Measurements from ENCODE around the gene ZCCHC7. TPM values are rescaled to one million over a fixed set of nuclear protein-coding genes. Genes with fewer than 3 reads are reported as not detected.

Gene ZCCHC7
- total RNA-seq, 1 experiment from 2014 or later = 31.2 TPM

DNA sequence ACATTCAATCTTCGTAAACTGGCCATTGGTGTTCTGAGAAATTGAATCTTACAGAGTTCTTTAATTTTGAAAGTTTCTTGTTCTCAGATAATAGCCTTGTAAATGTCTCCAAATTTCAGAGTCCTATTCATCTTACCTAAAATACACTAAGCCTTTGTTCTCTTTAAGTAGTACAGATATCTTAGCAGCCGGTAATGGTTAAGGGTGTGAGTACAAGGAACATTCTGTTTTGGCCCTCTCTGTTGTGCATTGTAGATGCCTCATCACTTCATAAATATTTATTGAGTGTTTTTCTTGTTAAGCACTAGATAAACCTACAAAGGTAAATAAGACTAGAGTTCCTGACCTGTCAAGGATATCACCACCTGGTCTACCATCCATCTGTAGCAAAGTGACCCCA is 35.2 kb downstream of the ZCCHC7 start:
- POLR2A ChIA-PET = no interaction called here
- no TSS peak for BruUV-seq (replicated peaks)
- no peaks in the 10 kb centered on the region for H3K27me3 ChIP-seq (ENCODE audit: insufficient read depth, low read length)
- DNase-seq (ENCODE audit: low read depth, low spot score) = no peak
- no peak overlapping the region for H2AFZ ChIP-seq (ENCODE audit: low read depth, low read length, poor library complexity, severe bottlenecking)
- H3K9me2 ChIP-seq (ENCODE audit: insufficient read depth) = no peaks in the 10 kb centered on the region
- no peak overlapping the region for H3K27ac ChIP-seq (ENCODE audit: low read depth, low read length)
- no peaks in the 10 kb centered on the region for H3K9me3 ChIP-seq (ENCODE audit: control insufficient read depth in 1 of 2, insufficient read depth in 1 of 2, low read depth in 1 of 2, low read length in 2 of 2)
- CTCF ChIA-PET = no interaction called here
- intact Hi-C loops (cut with micrococcal nuclease) = no loop called here
- no peaks in the 10 kb centered on the region for H3K4me1 ChIP-seq (ENCODE audit: control insufficient read depth in 1 of 2, insufficient read depth in 2 of 2, low read length in 2 of 2)
- 0 out of 4 replicates have a peak, but pooled peaks cover 0 to 6% of the 10 kb centered on the region in 2 experiments for H3K36me3 ChIP-seq (ENCODE audit: control insufficient read depth in 1 of 2, insufficient read depth in 2 of 2, low read length in 2 of 2)
- no peak for ATAC-seq
- H3K4me2 ChIP-seq (ENCODE audit: low read length) = no peak overlapping the region
- H3K9ac ChIP-seq (ENCODE audit: low read length) = no peak overlapping the region
- RAD21 ChIA-PET (ENCODE audit: low non-redundant PET in 1 of 2, low total read pairs in 2 of 2, uncharacterized antibody in 2 of 2, unreplicated experiment in 2 of 2) = no interaction called here
- no peak for TF ChIP-seq ZNF274 (IDR thresholded peaks at IDR 0.05; ENCODE audit: low read depth, low read length)
- no peak for TF ChIP-seq POLR2AphosphoS5 (IDR thresholded peaks at IDR 0.05; ENCODE audit: low read depth, low read length)
- TF ChIP-seq ZFX (IDR thresholded peaks at IDR 0.05) = no peak
- TF ChIP-seq EZH2phosphoT487 (IDR thresholded peaks at IDR 0.05; ENCODE audit: borderline replicate concordance) = no peak
- no peak for TF ChIP-seq YY1 (IDR thresholded peaks at IDR 0.05; ENCODE audit: extremely low read depth, insufficient replicate concordance, low read depth, low read length)
- no peak for TF ChIP-seq SRF (IDR thresholded peaks at IDR 0.05; ENCODE audit: low read depth)
- no peak for TF ChIP-seq EZH2 (IDR thresholded peaks at IDR 0.05)
- no peak for TF ChIP-seq RAD21 (IDR thresholded peaks at IDR 0.05; ENCODE audit: low read depth)
- no peak for TF ChIP-seq SIN3A (IDR thresholded peaks at IDR 0.05; ENCODE audit: low read depth)
- TF ChIP-seq, protein P1, sequence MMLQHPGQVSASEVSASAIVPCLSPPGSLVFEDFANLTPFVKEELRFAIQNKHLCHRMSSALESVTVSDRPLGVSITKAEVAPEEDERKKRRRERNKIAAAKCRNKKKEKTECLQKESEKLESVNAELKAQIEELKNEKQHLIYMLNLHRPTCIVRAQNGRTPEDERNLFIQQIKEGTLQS (IDR thresholded peaks at IDR 0.05) = no peak
- TF ChIP-seq, protein P2, sequence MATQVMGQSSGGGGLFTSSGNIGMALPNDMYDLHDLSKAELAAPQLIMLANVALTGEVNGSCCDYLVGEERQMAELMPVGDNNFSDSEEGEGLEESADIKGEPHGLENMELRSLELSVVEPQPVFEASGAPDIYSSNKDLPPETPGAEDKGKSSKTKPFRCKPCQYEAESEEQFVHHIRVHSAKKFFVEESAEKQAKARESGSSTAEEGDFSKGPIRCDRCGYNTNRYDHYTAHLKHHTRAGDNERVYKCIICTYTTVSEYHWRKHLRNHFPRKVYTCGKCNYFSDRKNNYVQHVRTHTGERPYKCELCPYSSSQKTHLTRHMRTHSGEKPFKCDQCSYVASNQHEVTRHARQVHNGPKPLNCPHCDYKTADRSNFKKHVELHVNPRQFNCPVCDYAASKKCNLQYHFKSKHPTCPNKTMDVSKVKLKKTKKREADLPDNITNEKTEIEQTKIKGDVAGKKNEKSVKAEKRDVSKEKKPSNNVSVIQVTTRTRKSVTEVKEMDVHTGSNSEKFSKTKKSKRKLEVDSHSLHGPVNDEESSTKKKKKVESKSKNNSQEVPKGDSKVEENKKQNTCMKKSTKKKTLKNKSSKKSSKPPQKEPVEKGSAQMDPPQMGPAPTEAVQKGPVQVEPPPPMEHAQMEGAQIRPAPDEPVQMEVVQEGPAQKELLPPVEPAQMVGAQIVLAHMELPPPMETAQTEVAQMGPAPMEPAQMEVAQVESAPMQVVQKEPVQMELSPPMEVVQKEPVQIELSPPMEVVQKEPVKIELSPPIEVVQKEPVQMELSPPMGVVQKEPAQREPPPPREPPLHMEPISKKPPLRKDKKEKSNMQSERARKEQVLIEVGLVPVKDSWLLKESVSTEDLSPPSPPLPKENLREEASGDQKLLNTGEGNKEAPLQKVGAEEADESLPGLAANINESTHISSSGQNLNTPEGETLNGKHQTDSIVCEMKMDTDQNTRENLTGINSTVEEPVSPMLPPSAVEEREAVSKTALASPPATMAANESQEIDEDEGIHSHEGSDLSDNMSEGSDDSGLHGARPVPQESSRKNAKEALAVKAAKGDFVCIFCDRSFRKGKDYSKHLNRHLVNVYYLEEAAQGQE (IDR thresholded peaks at IDR 0.05; ENCODE audit: low read depth) = no peak
- TF ChIP-seq SP1 (IDR thresholded peaks at IDR 0.05; ENCODE audit: low read depth) = no peak
- TF ChIP-seq EGR1 (IDR thresholded peaks at IDR 0.05; ENCODE audit: low read depth) = no peak
- TF ChIP-seq, protein P3, sequence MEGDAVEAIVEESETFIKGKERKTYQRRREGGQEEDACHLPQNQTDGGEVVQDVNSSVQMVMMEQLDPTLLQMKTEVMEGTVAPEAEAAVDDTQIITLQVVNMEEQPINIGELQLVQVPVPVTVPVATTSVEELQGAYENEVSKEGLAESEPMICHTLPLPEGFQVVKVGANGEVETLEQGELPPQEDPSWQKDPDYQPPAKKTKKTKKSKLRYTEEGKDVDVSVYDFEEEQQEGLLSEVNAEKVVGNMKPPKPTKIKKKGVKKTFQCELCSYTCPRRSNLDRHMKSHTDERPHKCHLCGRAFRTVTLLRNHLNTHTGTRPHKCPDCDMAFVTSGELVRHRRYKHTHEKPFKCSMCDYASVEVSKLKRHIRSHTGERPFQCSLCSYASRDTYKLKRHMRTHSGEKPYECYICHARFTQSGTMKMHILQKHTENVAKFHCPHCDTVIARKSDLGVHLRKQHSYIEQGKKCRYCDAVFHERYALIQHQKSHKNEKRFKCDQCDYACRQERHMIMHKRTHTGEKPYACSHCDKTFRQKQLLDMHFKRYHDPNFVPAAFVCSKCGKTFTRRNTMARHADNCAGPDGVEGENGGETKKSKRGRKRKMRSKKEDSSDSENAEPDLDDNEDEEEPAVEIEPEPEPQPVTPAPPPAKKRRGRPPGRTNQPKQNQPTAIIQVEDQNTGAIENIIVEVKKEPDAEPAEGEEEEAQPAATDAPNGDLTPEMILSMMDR (IDR thresholded peaks at IDR 0.05 in 2 of 3, conservative IDR thresholded peaks at IDR 0.05 in 1 of 3; ENCODE audit: borderline replicate concordance in 1 of 3, insufficient read depth in 1 of 3, low read depth in 2 of 3, low read length in 2 of 3) = no peak
- TF ChIP-seq POLR2A (IDR thresholded peaks at IDR 0.05; ENCODE audit: borderline replicate concordance, extremely low read depth, insufficient read depth, insufficient read length) = no peak
- no peak for TF ChIP-seq JUND (IDR thresholded peaks at IDR 0.05)
- TF ChIP-seq FOSL1 (IDR thresholded peaks at IDR 0.05; ENCODE audit: low read depth) = no peak
- no peak for TF ChIP-seq CBX3 (IDR thresholded peaks at IDR 0.05; ENCODE audit: low read depth)
- TF ChIP-seq, protein P4, sequence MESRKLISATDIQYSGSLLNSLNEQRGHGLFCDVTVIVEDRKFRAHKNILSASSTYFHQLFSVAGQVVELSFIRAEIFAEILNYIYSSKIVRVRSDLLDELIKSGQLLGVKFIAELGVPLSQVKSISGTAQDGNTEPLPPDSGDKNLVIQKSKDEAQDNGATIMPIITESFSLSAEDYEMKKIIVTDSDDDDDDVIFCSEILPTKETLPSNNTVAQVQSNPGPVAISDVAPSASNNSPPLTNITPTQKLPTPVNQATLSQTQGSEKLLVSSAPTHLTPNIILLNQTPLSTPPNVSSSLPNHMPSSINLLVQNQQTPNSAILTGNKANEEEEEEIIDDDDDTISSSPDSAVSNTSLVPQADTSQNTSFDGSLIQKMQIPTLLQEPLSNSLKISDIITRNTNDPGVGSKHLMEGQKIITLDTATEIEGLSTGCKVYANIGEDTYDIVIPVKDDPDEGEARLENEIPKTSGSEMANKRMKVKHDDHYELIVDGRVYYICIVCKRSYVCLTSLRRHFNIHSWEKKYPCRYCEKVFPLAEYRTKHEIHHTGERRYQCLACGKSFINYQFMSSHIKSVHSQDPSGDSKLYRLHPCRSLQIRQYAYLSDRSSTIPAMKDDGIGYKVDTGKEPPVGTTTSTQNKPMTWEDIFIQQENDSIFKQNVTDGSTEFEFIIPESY (IDR thresholded peaks at IDR 0.05; ENCODE audit: extremely low read depth, insufficient replicate concordance, low read length) = no peak
- TF ChIP-seq CEBPB (IDR thresholded peaks at IDR 0.05; ENCODE audit: low read depth) = no peak
- no peak overlapping the region for H3K4me3 ChIP-seq (replicated peaks in 1 of 2; ENCODE audit: low read depth in 1 of 2, low read length in 2 of 2)
- no peaks in the 10 kb centered on the region for H4K20me1 ChIP-seq (ENCODE audit: insufficient read depth)
- peaks cover 65% of the 10 kb centered on the region for H3K79me2 ChIP-seq (ENCODE audit: insufficient read depth, low read length)

Measured in HCT116 (cell line).